ENCODE measurements around the gene NOX1. TPM values are rescaled to one million over a fixed set of nuclear protein-coding genes. Genes with fewer than 3 reads are reported as not detected.

NOX1 gene
- polyA plus RNA-seq, 1 donor (not counting 4 experiments of a cell fraction or from before 2014, with no cell fraction given), result not detected

GRCh38 chrX:100905620-100906019 is 31.5 kb upstream of the NOX1 start:
- DNase-seq (ENCODE audit: low read depth, low spot score) (no peak), FAIRE-seq (no peak)
- no peaks in the 10 kb centered on the region for H3K27me3 ChIP-seq (ENCODE audit: control insufficient read depth, extremely low read depth, insufficient read depth, low read length)
- no peak overlapping the region for H3K27ac ChIP-seq (ENCODE audit: control insufficient read depth, insufficient read depth, low read length)
- H3K9me1 ChIP-seq (ENCODE audit: control insufficient read depth, extremely low read depth, insufficient read depth, low read length), result no peaks in the 10 kb centered on the region
- H3K4me2 ChIP-seq (ENCODE audit: control insufficient read depth, extremely low read depth, insufficient read depth, low read depth, low read length), result no peak overlapping the region
- no peaks in the 10 kb centered on the region for H3K79me2 ChIP-seq (ENCODE audit: control insufficient read depth, insufficient read depth, low read length)
- H4K20me1 ChIP-seq (ENCODE audit: control insufficient read depth, extremely low read depth, insufficient read depth, low read length), result no peaks in the 10 kb centered on the region
- no peaks in the 10 kb centered on the region for H3K36me3 ChIP-seq (ENCODE audit: control insufficient read depth in 2 of 2, extremely low read depth in 1 of 2, insufficient read depth in 2 of 2, low read length in 2 of 2)
- no peaks in the 10 kb centered on the region for H3K4me1 ChIP-seq (ENCODE audit: control insufficient read depth, extremely low read depth, insufficient read depth, low read length)
- H3K9me3 ChIP-seq (ENCODE audit: control insufficient read depth, low read depth, low read length), result no peaks in the 10 kb centered on the region
- TF ChIP-seq CTCF (optimal IDR thresholded peaks at IDR 0.05 in 1 of 3, IDR thresholded peaks at IDR 0.05 in 1 of 3, conservative IDR thresholded peaks at IDR 0.05 in 1 of 3; ENCODE audit: extremely low read depth in 1 of 3, insufficient read depth in 2 of 3, low read length in 3 of 3), result no peak
- no peak for TF ChIP-seq EZH2 (IDR thresholded peaks at IDR 0.05; ENCODE audit: low read length)
- no peak overlapping the region for H2AFZ ChIP-seq (ENCODE audit: control insufficient read depth, low read length)
- no peak overlapping the region for H3K9ac ChIP-seq (ENCODE audit: control insufficient read depth, extremely low read depth, insufficient read depth, low read length)
- no peak overlapping the region for H3K4me3 ChIP-seq (ENCODE audit: control insufficient read depth in 2 of 3, extremely low read depth in 1 of 3, insufficient read depth in 2 of 3, low read depth in 1 of 3, low read length in 3 of 3)
- dilution Hi-C loops (cut with MboI; ENCODE audit: extremely low pct_ligation_motif_present, low sequenced_read_pairs), result no loop called here

GRCh38 chrX:100904433-100904832 is 30.3 kb upstream of the NOX1 start:
- Histone ChIP-seq H3K4me1 (ENCODE audit: control insufficient read depth, extremely low read depth, insufficient read depth, low read length) (no peaks in the 10 kb centered on the region), H4K20me1 (ENCODE audit: control insufficient read depth, extremely low read depth, insufficient read depth, low read length) (no peaks in the 10 kb centered on the region), H3K4me3 (ENCODE audit: control insufficient read depth in 2 of 3, extremely low read depth in 1 of 3, insufficient read depth in 2 of 3, low read depth in 1 of 3, low read length in 3 of 3) (no peak overlapping the region), H3K9me3 (ENCODE audit: control insufficient read depth, low read depth, low read length) (no peaks in the 10 kb centered on the region), H3K36me3 (ENCODE audit: control insufficient read depth in 2 of 2, extremely low read depth in 1 of 2, insufficient read depth in 2 of 2, low read length in 2 of 2) (no peaks in the 10 kb centered on the region), H2AFZ (ENCODE audit: control insufficient read depth, low read length) (no peak overlapping the region), H3K9me1 (ENCODE audit: control insufficient read depth, extremely low read depth, insufficient read depth, low read length) (no peaks in the 10 kb centered on the region), H3K27ac (ENCODE audit: control insufficient read depth, insufficient read depth, low read length) (no peak overlapping the region), H3K9ac (ENCODE audit: control insufficient read depth, extremely low read depth, insufficient read depth, low read length) (no peak overlapping the region), H3K27me3 (ENCODE audit: control insufficient read depth, extremely low read depth, insufficient read depth, low read length) (no peaks in the 10 kb centered on the region), H3K4me2 (ENCODE audit: control insufficient read depth, extremely low read depth, insufficient read depth, low read depth, low read length) (no peak overlapping the region), H3K79me2 (ENCODE audit: control insufficient read depth, insufficient read depth, low read length) (no peaks in the 10 kb centered on the region)
- DNase-seq (ENCODE audit: low read depth, low spot score), result no peak
- no peak for FAIRE-seq
- no peak for TF ChIP-seq EZH2 (IDR thresholded peaks at IDR 0.05; ENCODE audit: low read length)
- dilution Hi-C loops (cut with MboI; ENCODE audit: extremely low pct_ligation_motif_present, low sequenced_read_pairs), result no loop called here
